Measurements from ENCODE around the gene RGS6.

Gene RGS6

DNA sequence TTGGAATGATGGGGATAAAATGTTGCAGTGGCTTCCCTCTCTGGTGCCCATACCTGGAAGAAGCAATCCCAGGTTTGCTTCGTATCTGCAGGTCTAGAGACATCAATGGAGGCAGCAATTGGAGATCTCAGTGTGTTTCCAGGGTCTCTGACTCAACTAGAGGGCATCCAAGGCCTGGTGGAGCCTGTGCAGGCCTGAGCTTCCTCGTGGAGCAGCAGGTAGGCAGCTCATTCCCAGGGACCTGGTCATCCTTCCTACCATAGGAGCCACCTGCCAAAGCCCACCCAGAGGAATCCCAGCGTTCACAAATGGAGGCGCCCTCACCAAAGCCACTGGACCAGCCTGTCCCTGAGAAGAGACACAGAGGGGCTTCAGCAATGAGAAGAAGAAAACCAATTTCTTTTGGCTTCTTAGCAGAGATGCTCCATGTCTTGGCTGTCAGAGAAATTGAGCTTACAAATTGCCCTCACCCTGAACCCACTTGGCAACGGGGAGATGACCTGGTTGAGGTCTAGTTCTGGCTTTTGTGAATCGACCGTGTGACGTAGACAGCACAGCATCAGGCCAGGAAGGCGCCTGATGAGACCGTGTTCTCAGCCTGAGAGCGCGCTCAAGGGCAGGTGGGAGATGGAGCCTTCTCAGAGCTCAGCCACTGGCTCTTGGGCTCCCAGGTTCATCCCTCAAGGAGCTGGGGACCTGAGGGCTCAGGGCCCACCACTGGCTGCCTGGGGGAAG is 678.0 kb downstream of the RGS6 start:
- no peak for DNase-seq (ENCODE audit: low read depth)

DNA sequence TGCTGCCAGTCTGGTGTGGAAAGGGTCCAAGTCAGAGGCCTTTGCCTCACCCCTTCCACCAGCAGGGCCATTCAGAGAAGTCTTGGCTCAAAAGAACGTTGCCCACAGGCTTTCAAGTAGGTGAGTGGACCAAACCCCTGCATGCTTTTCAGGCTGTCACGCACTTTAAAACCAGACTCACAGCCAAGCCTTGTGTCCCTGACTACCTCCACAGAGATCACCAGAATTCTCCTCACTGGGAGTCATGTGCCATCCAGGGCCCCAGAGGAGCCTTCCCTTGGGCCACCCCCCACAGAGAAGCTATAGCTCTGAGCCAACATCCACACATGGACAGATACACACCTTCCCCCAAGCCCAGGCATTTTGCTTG is 678.6 kb downstream of the RGS6 start:
- DNase-seq (ENCODE audit: low read depth) = no peak

DNA sequence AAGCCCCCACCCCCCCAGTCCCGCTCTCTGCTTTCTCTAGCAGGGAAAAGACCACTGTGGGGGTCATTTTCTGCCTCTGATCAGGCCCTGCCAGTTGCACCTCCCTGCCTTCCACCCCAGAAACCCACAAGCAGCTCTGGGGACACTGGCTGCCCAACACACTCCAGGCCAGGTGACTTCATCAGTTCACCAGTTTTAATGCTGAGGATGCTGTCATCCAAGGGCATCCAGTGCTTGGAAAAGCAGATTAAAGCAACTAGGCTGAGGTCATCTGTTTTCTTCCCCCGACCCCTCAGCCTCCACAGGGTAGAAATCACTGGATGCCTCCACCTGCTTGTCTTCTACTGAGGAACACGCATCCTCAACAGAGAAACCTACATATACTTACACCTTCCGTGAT is 679.3 kb downstream of the RGS6 start:
- no peak for DNase-seq (ENCODE audit: low read depth)

DNA sequence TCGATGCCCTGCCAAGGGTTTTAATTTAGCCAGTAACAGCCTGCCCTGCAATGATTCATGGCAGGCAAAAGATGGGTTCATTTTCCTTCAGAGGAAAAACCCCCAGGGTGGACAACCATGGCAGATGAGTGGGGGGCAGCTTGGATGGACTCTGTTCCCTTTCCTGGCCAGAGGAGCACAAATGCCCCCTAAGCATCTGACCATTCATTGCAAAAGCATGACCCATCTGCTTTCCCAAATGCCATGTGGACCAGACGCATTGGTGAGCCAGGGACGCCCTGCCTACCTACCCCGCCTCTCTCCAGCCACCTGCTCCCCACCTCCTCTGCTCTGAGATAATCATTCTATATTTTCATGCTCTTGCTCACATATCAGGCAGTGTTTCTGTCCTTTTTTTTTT is 679.8 kb downstream of the RGS6 start:
- DNase-seq (ENCODE audit: low read depth) = no peak

DNA sequence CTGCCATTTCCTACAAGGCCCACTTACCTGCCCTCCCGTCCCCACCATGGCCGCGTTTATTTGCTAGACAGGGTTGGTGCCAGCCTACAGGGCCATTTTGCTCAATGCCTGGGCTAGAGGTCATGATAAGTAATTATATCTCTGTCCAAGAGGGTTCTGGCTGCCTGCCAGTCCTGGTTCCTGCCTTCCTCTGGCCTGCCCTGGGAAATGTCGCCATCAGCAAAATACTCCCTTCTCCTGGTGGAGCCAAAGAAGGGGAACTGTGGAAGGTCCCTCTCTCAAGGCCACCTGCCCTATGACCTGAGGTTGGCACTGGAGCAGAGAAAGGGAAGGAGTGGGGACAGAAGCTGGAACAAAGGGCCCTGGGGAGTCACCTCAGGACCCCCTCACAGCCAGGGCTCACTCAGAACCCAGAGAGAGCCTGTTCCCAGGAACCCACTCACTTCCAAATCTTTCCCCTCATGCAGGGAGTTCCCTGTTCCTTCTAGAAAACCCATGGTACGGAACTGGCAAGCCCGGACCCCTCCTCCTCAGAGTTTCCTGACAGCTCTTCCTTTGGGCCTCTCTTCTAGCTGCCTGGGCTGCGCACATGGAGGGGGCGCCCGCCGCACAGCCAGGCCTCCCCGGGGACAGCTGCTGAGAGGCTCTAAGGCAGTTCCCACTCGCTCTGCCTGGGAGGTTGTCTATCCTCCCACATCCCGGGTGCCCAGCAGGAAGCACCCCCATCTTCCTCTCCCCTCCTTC is 681.2 kb downstream of the RGS6 start:
- no peak for DNase-seq (ENCODE audit: low read depth)

DNA sequence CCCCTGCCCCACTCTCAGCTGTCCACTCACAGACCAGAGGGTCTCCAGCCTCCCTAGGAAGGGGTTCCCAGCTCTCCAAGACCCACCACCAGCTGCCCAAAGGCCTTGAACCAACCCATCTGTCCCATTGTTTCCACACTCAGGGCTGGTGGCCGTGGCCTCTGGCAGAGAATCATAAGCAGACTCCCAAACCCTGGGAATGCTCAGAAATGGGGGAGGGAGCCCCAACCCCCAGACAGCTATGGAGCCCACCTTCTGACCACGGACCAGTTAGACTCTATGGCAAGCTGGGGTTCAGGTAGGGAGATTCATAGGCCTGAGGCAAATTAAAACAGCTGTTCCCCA is 681.7 kb downstream of the RGS6 start:
- no peak for DNase-seq (ENCODE audit: low read depth)

DNA sequence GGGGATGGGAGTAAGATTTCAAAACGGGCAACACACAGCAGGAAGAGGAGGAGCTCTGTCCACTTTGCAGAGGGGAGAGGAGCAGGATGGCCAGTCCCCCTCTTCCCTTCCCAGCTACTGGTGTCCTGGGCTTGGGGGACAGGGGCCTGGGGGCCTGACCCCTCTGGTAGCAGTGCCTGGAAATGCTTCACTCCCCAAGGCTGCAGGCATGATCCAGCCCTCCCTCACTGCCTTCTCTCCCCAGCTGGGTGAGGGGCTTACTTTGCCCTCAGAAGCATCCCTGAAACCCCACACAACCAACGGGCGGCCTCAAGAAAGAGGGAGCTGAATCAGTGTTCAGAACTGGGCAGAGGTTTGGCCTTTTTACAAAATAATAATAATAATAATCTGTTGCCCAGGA is 682.1 kb downstream of the RGS6 start:
- no peak for DNase-seq (ENCODE audit: low read depth)

DNA sequence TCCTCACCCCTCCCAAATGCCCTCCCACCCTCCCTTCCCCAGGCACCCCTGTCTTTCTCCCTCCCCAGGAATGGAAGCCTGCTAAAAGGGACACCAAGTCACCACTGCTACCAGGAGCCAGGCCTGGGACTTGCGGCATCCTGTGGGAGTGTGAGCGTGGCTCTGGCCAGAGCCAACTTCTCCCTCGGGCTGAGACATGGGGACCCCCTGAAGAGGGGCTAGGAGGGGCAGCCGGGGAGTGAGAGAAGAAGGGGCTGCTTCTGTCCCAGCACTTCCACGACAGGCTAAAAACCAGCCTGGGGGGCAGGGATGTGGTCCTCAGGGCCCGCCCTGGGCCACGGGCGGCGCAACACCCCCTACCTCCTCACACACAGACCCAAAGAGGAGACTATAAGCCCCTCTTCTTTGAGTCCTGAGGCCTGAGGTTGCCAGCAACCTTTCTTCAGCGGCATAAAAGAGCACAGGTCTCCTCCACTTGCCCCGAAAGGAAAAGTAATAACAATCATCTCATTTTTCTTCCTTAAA is 682.7 kb downstream of the RGS6 start:
- DNase-seq (ENCODE audit: low read depth) = no peak

DNA sequence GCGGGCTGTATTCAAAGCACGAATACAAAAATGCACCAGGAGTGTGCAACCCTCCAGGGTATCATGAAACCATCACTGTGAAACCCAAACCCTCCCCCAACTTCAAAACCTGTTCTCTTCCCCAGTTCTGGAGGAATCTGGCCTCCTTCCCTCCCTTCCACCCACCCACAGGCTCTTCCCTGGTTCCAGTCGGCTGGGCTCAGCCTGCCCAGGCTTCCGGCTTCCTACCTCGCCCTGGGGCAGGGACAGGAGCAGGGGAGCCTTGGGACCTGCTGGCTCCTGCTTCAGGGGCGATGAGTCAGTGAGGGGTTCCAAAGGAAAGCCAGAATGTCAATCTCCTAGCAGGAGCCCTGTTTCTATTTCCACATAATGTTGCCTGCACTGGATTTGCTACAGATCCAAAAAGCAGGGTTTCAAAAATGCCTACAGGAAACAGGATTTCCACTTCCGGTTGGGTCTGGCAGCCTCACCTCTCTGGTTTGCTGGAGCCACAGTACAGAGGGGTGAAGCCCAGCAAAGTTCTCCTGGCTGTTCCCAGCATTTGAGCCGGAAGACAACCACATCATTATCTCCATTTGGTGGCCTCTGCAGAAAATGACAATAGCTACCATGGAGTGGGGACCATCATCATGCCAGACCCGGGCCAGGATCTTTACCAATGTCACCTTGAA is 683.4 kb downstream of the RGS6 start:
- no peak for DNase-seq (ENCODE audit: low read depth)

All from T follicular helper cell (primary cell).